ENCODE data around the gene ACSF3. TPM values are rescaled to one million over a fixed set of nuclear protein-coding genes. Genes with fewer than 3 reads are reported as not detected.

The ACSF3 gene
- total and polyA plus RNA-seq, 2 experiments from 2014 or later, result 20.7 to 28.0 TPM

DNA sequence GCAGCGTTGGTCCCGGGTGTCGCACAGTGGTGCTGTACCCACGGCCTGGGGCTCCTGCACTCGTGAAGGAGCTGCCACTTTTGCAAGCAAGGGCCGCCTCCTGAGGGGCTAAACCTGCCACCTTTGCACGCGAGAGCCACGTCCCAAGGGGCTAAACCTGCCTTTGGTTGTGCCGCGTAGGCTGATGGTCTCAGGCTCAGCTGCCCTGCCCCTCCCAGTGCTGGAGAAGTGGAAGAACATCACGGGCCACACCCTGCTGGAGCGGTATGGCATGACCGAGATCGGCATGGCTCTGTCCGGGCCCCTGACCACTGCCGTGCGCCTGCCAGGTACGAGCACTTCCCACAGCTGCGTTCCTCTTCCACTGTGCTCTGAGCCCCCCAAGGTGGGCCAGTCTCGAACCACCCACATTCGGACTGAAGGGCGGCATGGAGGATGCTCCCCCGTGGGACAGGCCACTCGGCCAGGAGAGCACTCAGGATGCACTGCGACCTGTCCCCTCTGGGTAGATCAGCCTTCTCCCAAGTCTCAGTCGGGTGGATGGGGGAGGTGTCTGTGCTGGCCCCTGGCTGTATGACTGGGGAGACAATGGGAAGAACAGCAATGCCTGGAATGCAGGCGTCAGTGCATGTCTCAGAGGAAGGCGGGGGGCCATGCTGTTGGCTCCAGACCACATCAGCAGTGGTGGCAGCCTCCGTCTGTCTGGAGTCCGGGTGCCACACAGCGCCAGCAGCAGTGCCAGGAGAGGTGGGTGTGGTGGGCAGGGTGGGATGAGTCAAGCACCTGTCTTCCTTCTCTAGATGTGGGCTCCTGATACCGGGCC lies 20.7 kb downstream of the ACSF3 start:
- Histone ChIP-seq H2AFZ (no peak overlapping the region), H3K27ac (no peak overlapping the region)
- TF ChIP-seq, protein P1, sequence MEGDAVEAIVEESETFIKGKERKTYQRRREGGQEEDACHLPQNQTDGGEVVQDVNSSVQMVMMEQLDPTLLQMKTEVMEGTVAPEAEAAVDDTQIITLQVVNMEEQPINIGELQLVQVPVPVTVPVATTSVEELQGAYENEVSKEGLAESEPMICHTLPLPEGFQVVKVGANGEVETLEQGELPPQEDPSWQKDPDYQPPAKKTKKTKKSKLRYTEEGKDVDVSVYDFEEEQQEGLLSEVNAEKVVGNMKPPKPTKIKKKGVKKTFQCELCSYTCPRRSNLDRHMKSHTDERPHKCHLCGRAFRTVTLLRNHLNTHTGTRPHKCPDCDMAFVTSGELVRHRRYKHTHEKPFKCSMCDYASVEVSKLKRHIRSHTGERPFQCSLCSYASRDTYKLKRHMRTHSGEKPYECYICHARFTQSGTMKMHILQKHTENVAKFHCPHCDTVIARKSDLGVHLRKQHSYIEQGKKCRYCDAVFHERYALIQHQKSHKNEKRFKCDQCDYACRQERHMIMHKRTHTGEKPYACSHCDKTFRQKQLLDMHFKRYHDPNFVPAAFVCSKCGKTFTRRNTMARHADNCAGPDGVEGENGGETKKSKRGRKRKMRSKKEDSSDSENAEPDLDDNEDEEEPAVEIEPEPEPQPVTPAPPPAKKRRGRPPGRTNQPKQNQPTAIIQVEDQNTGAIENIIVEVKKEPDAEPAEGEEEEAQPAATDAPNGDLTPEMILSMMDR (IDR thresholded peaks at IDR 0.05; ENCODE audit: poor library complexity), result no peak
- TF ChIP-seq EZH2phosphoT487 (IDR thresholded peaks at IDR 0.05; ENCODE audit: low read depth, severe bottlenecking, unreplicated experiment), result no peak
- no peak for TF ChIP-seq EZH2 (IDR thresholded peaks at IDR 0.05; ENCODE audit: borderline replicate concordance)

DNA sequence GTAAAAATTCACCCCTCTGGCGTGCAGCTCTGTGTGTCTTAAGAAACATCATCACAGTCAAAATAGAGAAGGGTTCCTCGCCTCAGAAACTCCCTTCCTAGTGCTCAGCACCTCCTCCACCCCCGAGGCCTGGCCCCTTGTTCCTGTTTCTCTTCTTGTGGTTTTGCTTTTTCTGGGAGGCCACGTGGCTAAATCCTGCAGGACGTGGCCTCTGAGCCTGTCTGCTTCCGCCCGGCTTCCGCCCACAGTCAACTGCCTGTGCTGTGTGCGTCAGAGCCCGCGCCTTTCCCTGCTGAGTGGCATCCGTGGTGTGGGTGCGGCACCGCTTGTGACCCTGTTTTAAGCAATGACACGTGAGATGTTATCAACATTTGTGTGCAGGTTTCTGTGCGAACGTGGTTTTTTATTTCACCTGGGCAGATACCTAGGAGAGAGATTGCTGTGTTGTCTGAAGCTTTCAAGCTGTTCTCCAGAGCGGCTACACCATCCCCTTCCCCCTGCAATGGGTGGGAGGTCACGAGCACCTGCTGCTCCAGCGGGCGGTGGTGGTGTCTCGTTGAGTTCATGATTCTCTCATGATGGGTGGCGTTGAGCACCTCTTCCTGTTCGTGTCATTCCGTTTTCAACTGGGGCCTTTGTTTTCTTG lies 21.7 kb downstream of the ACSF3 start:
- 90% methylated on average over 25 of the region's 25 CpGs for WGBS (ENCODE audit: low lambda C conversion rate, missing lambda C conversion rate)
- Histone ChIP-seq H3K27me3 (no peaks in the 10 kb centered on the region), H4K20me1 (ENCODE audit: insufficient read depth, poor library complexity, severe bottlenecking) (no peaks in the 10 kb centered on the region), H3K4me3 (no peak overlapping the region), H3K27ac (no peak overlapping the region), H3K9me3 (ENCODE audit: low read depth) (no peaks in the 10 kb centered on the region), H3K4me1 (ENCODE audit: insufficient read depth) (no peaks in the 10 kb centered on the region), H3K4me2 (no peak overlapping the region), H3K9me2 (replicated peaks; ENCODE audit: insufficient read depth) (no peaks in the 10 kb centered on the region), H3K79me2 (no peaks in the 10 kb centered on the region), H3K36me3 (replicated peaks; ENCODE audit: insufficient read depth, low read depth) (no peaks in the 10 kb centered on the region), H2AFZ (no peak overlapping the region)
- DNase-seq (ENCODE audit: low spot score), result no peak
- TF ChIP-seq EZH2 (IDR thresholded peaks at IDR 0.05; ENCODE audit: borderline replicate concordance) (no peak), EZH2phosphoT487 (IDR thresholded peaks at IDR 0.05; ENCODE audit: low read depth, severe bottlenecking, unreplicated experiment) (no peak)
- TF ChIP-seq, protein P1 (IDR thresholded peaks at IDR 0.05; ENCODE audit: poor library complexity), result no peak

More for the DNA sequence above, 20.7 kb downstream of the ACSF3 start:
- no peak for DNase-seq (ENCODE audit: low spot score)
- Histone ChIP-seq H3K4me1 (ENCODE audit: insufficient read depth) (no peaks in the 10 kb centered on the region), H3K27me3 (no peaks in the 10 kb centered on the region), H3K9me3 (ENCODE audit: low read depth) (no peaks in the 10 kb centered on the region), H3K79me2 (no peaks in the 10 kb centered on the region), H3K4me2 (no peak overlapping the region), H3K36me3 (replicated peaks; ENCODE audit: insufficient read depth, low read depth) (no peaks in the 10 kb centered on the region), H4K20me1 (ENCODE audit: insufficient read depth, poor library complexity, severe bottlenecking) (no peaks in the 10 kb centered on the region), H3K9me2 (replicated peaks; ENCODE audit: insufficient read depth) (no peaks in the 10 kb centered on the region), H3K4me3 (no peak overlapping the region)
- 87% methylated on average over 33 of the region's 33 CpGs for WGBS (ENCODE audit: low lambda C conversion rate, missing lambda C conversion rate)

DNA sequence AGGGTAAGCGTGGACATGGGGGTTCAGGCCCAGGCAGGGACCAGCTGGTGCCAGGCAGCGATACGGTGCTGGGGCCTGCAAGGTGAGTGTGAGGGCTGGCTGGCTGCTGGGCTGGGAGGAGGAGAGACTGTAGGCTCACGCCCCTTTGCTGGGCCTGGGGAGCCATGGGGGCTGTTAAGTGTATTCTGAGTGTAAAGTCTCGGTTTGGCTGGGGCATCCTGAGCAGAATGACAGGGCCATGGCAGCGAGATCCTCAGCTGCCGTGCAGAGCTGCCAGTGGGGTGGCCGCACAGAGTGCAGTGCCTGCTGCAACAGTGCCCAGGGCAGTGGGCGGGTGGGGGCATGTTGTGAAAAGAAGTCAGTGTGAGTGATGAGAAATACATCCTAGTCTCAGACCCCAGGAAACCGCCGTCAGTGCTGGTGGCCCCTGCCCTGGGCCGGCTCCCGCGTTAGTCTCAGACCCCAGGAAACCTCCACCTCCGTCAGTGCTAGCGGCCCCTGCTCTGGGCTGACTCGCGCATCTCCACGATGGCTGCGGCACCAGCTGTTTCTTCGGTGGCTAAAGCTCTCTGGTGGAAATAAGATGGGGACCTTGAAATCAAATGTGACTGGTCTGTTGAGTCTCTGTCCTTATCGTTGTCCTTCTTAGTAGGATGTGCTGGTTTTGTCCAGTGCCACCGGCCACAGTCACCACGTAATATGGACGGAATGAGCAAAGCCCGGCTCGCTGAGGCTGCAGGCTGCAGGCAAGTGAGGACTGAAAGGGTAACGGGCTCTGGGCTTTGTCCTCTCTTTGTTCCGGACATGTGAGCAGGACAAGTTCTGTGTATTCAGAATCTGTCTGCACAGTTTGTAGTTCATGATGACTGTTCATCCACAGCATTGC lies 22.9 kb downstream of the ACSF3 start:
- 97% methylated on average over 28 of the region's 29 CpGs for WGBS (ENCODE audit: low lambda C conversion rate, missing lambda C conversion rate)
- H3K9me3 ChIP-seq (ENCODE audit: low read depth), result no peaks in the 10 kb centered on the region
- H4K20me1 ChIP-seq (ENCODE audit: insufficient read depth, poor library complexity, severe bottlenecking), result no peaks in the 10 kb centered on the region
- H3K9me2 ChIP-seq (replicated peaks; ENCODE audit: insufficient read depth), result no peaks in the 10 kb centered on the region
- no peaks in the 10 kb centered on the region for H3K79me2 ChIP-seq
- H2AFZ ChIP-seq, result no peak overlapping the region
- H3K27me3 ChIP-seq, result no peaks in the 10 kb centered on the region
- no peak for DNase-seq (ENCODE audit: low spot score)
- TF ChIP-seq, protein P1 (IDR thresholded peaks at IDR 0.05; ENCODE audit: poor library complexity), result no peak
- no peak for TF ChIP-seq EZH2 (IDR thresholded peaks at IDR 0.05; ENCODE audit: borderline replicate concordance)
- no peak for TF ChIP-seq EZH2phosphoT487 (IDR thresholded peaks at IDR 0.05; ENCODE audit: low read depth, severe bottlenecking, unreplicated experiment)
- H3K27ac ChIP-seq, result no peak overlapping the region
- no peak overlapping the region for H3K4me3 ChIP-seq
- no peaks in the 10 kb centered on the region for H3K4me1 ChIP-seq (ENCODE audit: insufficient read depth)
- H3K4me2 ChIP-seq, result no peak overlapping the region
- no peaks in the 10 kb centered on the region for H3K36me3 ChIP-seq (replicated peaks; ENCODE audit: insufficient read depth, low read depth)

Data from hepatocyte (in vitro differentiated cells).